ENCODE data around the gene IPPK.
"Not testable (repeated sequence)": the region's sequence is repeated elsewhere in the genome, so short reads cannot be mapped to it uniquely, and the experiment has no call there.

Gene IPPK

GRCh38 chr9:92598382-92598781 is 71.5 kb downstream of the IPPK start:
- Histone ChIP-seq H3K27ac (ENCODE audit: low read depth, low read length, poor library complexity, severe bottlenecking) (no peak overlapping the region), H3K36me3 (ENCODE audit: insufficient read depth, low read length) (no peaks in the 10 kb centered on the region), H3K9me3 (ENCODE audit: low read length) (no peaks in the 10 kb centered on the region), H2AFZ (ENCODE audit: low read length) (no peak overlapping the region), H3K9me2 (ENCODE audit: low read depth, low read length) (no peaks in the 10 kb centered on the region), H3K79me2 (ENCODE audit: insufficient read depth, low read length) (no peaks in the 10 kb centered on the region), H3K4me1 (ENCODE audit: insufficient read depth, low read length, severe bottlenecking) (no peaks in the 10 kb centered on the region), H3K4me3 (ENCODE audit: low read depth, low read length, poor library complexity, severe bottlenecking) (no peak overlapping the region), H3F3A (ENCODE audit: insufficient read depth, low read length) (no peaks in the 10 kb centered on the region), H3K9ac (ENCODE audit: low read length) (no peak overlapping the region), H3K27me3 (ENCODE audit: insufficient read depth, low read length) (no peaks in the 10 kb centered on the region), H3K4me2 (ENCODE audit: low read length) (no peak overlapping the region), H4K20me1 (ENCODE audit: insufficient read depth, low read length) (no peaks in the 10 kb centered on the region)
- TF ChIP-seq CTCF (IDR thresholded peaks at IDR 0.05; ENCODE audit: low read length) (no peak), EZH2 (IDR thresholded peaks at IDR 0.05; ENCODE audit: borderline replicate concordance, low read length) (no peak)

GRCh38 chr9:92595930-92596329 is 74.0 kb downstream of the IPPK start:
- no peaks in the 10 kb centered on the region for H3K9me3 ChIP-seq (ENCODE audit: low read length)
- H3K36me3 ChIP-seq (ENCODE audit: insufficient read depth, low read length), result no peaks in the 10 kb centered on the region
- H2AFZ ChIP-seq (ENCODE audit: low read length), result no peak overlapping the region
- H3K27ac ChIP-seq (ENCODE audit: low read depth, low read length, poor library complexity, severe bottlenecking), result no peak overlapping the region
- H3K4me3 ChIP-seq (ENCODE audit: low read depth, low read length, poor library complexity, severe bottlenecking), result no peak overlapping the region
- no peak for TF ChIP-seq CTCF (IDR thresholded peaks at IDR 0.05; ENCODE audit: low read length)
- TF ChIP-seq EZH2 (IDR thresholded peaks at IDR 0.05; ENCODE audit: borderline replicate concordance, low read length), result no peak
- H3K9ac ChIP-seq (ENCODE audit: low read length), result no peak overlapping the region
- H3F3A ChIP-seq (ENCODE audit: insufficient read depth, low read length), result no peaks in the 10 kb centered on the region
- H3K4me2 ChIP-seq (ENCODE audit: low read length), result no peak overlapping the region
- H4K20me1 ChIP-seq (ENCODE audit: insufficient read depth, low read length), result no peaks in the 10 kb centered on the region
- no peaks in the 10 kb centered on the region for H3K79me2 ChIP-seq (ENCODE audit: insufficient read depth, low read length)
- H3K4me1 ChIP-seq (ENCODE audit: insufficient read depth, low read length, severe bottlenecking), result no peaks in the 10 kb centered on the region
- H3K27me3 ChIP-seq (ENCODE audit: insufficient read depth, low read length), result no peaks in the 10 kb centered on the region
- H3K9me2 ChIP-seq (ENCODE audit: low read depth, low read length), result no peaks in the 10 kb centered on the region

- not testable (repeated sequence) for H2AFZ ChIP-seq (ENCODE audit: low read length); H3K4me3 ChIP-seq (ENCODE audit: low read depth, low read length, poor library complexity, severe bottlenecking); H3K4me2 ChIP-seq (ENCODE audit: low read length); H4K20me1 ChIP-seq (ENCODE audit: insufficient read depth, low read length); H3K9me2 ChIP-seq (ENCODE audit: low read depth, low read length); H3K4me1 ChIP-seq (ENCODE audit: insufficient read depth, low read length, severe bottlenecking); H3K79me2 ChIP-seq (ENCODE audit: insufficient read depth, low read length); H3K9ac ChIP-seq (ENCODE audit: low read length); H3K36me3 ChIP-seq (ENCODE audit: insufficient read depth, low read length); H3K9me3 ChIP-seq (ENCODE audit: low read length); H3K27me3 ChIP-seq (ENCODE audit: insufficient read depth, low read length); H3K27ac ChIP-seq (ENCODE audit: low read depth, low read length, poor library complexity, severe bottlenecking); H3F3A ChIP-seq (ENCODE audit: insufficient read depth, low read length)
Measured at GRCh38 chr9:92595075-92595474, 74.9 kb downstream of the IPPK start.

- no peak for TF ChIP-seq CTCF (IDR thresholded peaks at IDR 0.05; ENCODE audit: low read length)
- TF ChIP-seq EZH2 (IDR thresholded peaks at IDR 0.05; ENCODE audit: borderline replicate concordance, low read length), result no peak
- no peaks in the 10 kb centered on the region for H3K9me3 ChIP-seq (ENCODE audit: low read length)
Measured at GRCh38 chr9:92592946-92593861, 76.7 kb downstream of the IPPK start.

More at GRCh38 chr9:92592946-92593861, 76.7 kb downstream of the IPPK start:
- H3K9me2 ChIP-seq (ENCODE audit: low read depth, low read length), result no peaks in the 10 kb centered on the region
- H3K4me2 ChIP-seq (ENCODE audit: low read length), result no peak overlapping the region
- no peak overlapping the region for H3K4me3 ChIP-seq (ENCODE audit: low read depth, low read length, poor library complexity, severe bottlenecking)
- no peaks in the 10 kb centered on the region for H3K4me1 ChIP-seq (ENCODE audit: insufficient read depth, low read length, severe bottlenecking)
- no peaks in the 10 kb centered on the region for H3K36me3 ChIP-seq (ENCODE audit: insufficient read depth, low read length)
- no peak overlapping the region for H3K27ac ChIP-seq (ENCODE audit: low read depth, low read length, poor library complexity, severe bottlenecking)
- H2AFZ ChIP-seq (ENCODE audit: low read length), result no peak overlapping the region
- no peaks in the 10 kb centered on the region for H3K27me3 ChIP-seq (ENCODE audit: insufficient read depth, low read length)
- H3K9ac ChIP-seq (ENCODE audit: low read length), result no peak overlapping the region
- H3K79me2 ChIP-seq (ENCODE audit: insufficient read depth, low read length), result no peaks in the 10 kb centered on the region
- H4K20me1 ChIP-seq (ENCODE audit: insufficient read depth, low read length), result no peaks in the 10 kb centered on the region
- no peaks in the 10 kb centered on the region for H3F3A ChIP-seq (ENCODE audit: insufficient read depth, low read length)
